Sciatic nerve (tissue), 2 donors: ENCODE measurements around the gene RAG1. TPM values are rescaled to one million over a fixed set of nuclear protein-coding genes. Genes with fewer than 3 reads are reported as not detected.

Source experiments
- ATAC-seq: fragments of 200-7000 bp; cut with Tn5 transposase; one replicate; pipeline ENCODE4 v1.9.1; 2020; ENCODE audit warnings: mild to moderate bottlenecking, moderate library complexity
- DNase-seq: peaks from one replicate; pipeline ENCODE4 v3.0.0-alpha.2; 2020; ENCODE audit warnings: low spot score
- intact Hi-C: fragments of 100-400 bp; cut with DNase I; formaldehyde crosslinking; loops from one replicate; pipeline ENCODE4 v1.14.2; 2022
- total RNA-seq: library from RNA; stranded (reverse); fragmentation: NEBNext Ultra II Directional; extraction: Animal tissue kit (Norgen Biotek cat#: 25700); gene quantifications from one replicate; pipeline ENCODE4 v1.2.1, GENCODE V29; 2021
- donor health status: DM: no; HTN: no; CAD: no.
- donor health status: DM: no; HTN: no; CAD: no.

Gene RAG1
- total RNA-seq, 1 donor from 2014 or later: 0.67 TPM

- intact Hi-C loops: no loop called here
- DNase-seq (no peak), ATAC-seq (no peak)
These were observed 52.4 kb downstream of the RAG1 start for GRCh38 chr11:36620246-36620645.

- DNase-seq: no peak
- intact Hi-C loops: no loop called here
- no peak for ATAC-seq
These were observed 54.8 kb downstream of the RAG1 start for GRCh38 chr11:36622431-36623136.

- ATAC-seq (no peak), DNase-seq (no peak)
- intact Hi-C loops: no loop called here
These were observed 55.7 kb downstream of the RAG1 start for GRCh38 chr11:36623494-36623893.

- intact Hi-C loops: no loop called here
- DNase-seq (no peak), ATAC-seq (no peak)
These were observed 59.2 kb downstream of the RAG1 start for GRCh38 chr11:36627006-36627405.

- ATAC-seq: no peak
- no peak for DNase-seq
- intact Hi-C loops: no loop called here
These were observed 59.7 kb downstream of the RAG1 start for GRCh38 chr11:36627471-36627870.

- no peak for DNase-seq
- intact Hi-C loops: no loop called here
- no peak for ATAC-seq
These were observed 60.3 kb downstream of the RAG1 start for GRCh38 chr11:36628141-36628540.

- ATAC-seq (no peak), DNase-seq (no peak)
- intact Hi-C loops: no loop called here
These were observed 61.0 kb downstream of the RAG1 start for GRCh38 chr11:36628765-36629244.

Other genes starting within 250 kb of the RAG1 start
- gene TRAF6, start 57.7 kb upstream of the RAG1 start, total RNA-seq: 16.6 TPM
- 21.0 TPM for gene IFTAP, start 26.5 kb downstream of the RAG1 start, total RNA-seq
- gene RAG2, start 30.2 kb downstream of the RAG1 start, total RNA-seq: not detected